ENCODE results near the gene FBXW7.

GRCh38 chr4:152508386-152508785 lies 27.5 kb downstream of the FBXW7 start:
- TF ChIP-seq ZBTB44 (tag by site-specific recombination; IDR thresholded peaks at IDR 0.05) (no peak), CTCF (tag by site-specific recombination; IDR thresholded peaks at IDR 0.05) (no peak), MYNN (tag by site-specific recombination; IDR thresholded peaks at IDR 0.05; ENCODE audit: borderline replicate concordance) (no peak), ZFP37 (tag by site-specific recombination; IDR thresholded peaks at IDR 0.05) (no peak), ZNF24 (tag by site-specific recombination; IDR thresholded peaks at IDR 0.05) (no peak)
